Measurements from ENCODE around the gene CAMTA2.

Gene CAMTA2

GRCh38 chr17:4978726-4979125, 8.7 kb downstream of the CAMTA2 start:
- no peaks in the 10 kb centered on the region for H3K4me1 ChIP-seq (ENCODE audit: control insufficient read depth, insufficient read depth, low read depth, low read length)
- H2BK15ac ChIP-seq (ENCODE audit: low read depth, poor library complexity, severe bottlenecking) = no peak overlapping the region
- no peak overlapping the region for H2BK5ac ChIP-seq (ENCODE audit: low read depth, low read length, poor library complexity, severe bottlenecking)
- DNase-seq = no peak
- H3K4ac ChIP-seq (ENCODE audit: low read depth in 1 of 2, low read length in 2 of 2) = no peak overlapping the region
- H3K18ac ChIP-seq (ENCODE audit: low read depth in 1 of 2, low read length in 2 of 2) = no peak overlapping the region
- H4K8ac ChIP-seq (ENCODE audit: low read length) = no peak overlapping the region
- H3K9me3 ChIP-seq (ENCODE audit: control insufficient read depth, low read length) = no peaks in the 10 kb centered on the region
- H2AFZ ChIP-seq (ENCODE audit: low read depth, low read length) = no peak overlapping the region
- H2AK5ac ChIP-seq (ENCODE audit: low read length, severe bottlenecking) = no peak overlapping the region
- H3K14ac ChIP-seq (ENCODE audit: low read length in 2 of 2) = no peak overlapping the region
- peaks cover 9% of the 10 kb centered on the region for H3K79me1 ChIP-seq (replicated peaks; ENCODE audit: low read length, poor library complexity, severe bottlenecking)
- no peak overlapping the region for H3K27ac ChIP-seq (ENCODE audit: low read length, poor library complexity, severe bottlenecking)
- H2BK120ac ChIP-seq (ENCODE audit: low read depth, low read length) = no peak overlapping the region
- peaks cover 58 to 87% of the 10 kb centered on the region in 2 experiments for H3K36me3 ChIP-seq (ENCODE audit: control insufficient read depth in 1 of 2, insufficient read depth in 2 of 2, low read depth in 1 of 2, low read length in 2 of 2)
- no peak overlapping the region for H3K4me3 ChIP-seq (ENCODE audit: insufficient read depth in 1 of 2, low read depth in 1 of 2, low read length in 2 of 2)
- H3K4me2 ChIP-seq (ENCODE audit: low read length, poor library complexity, severe bottlenecking) = no peak overlapping the region
- no peak overlapping the region for H3K23ac ChIP-seq (ENCODE audit: low read length in 2 of 2)
- no peak overlapping the region for H4K91ac ChIP-seq (ENCODE audit: low read length)
- H3K9ac ChIP-seq (ENCODE audit: low read length) = no peak overlapping the region
- no peak overlapping the region for H2BK12ac ChIP-seq (ENCODE audit: low read length in 2 of 2)
- no peaks in the 10 kb centered on the region for H3K27me3 ChIP-seq (ENCODE audit: control insufficient read depth in 1 of 2, insufficient read depth in 1 of 2, low read length in 2 of 2)

- Histone ChIP-seq H3K18ac (ENCODE audit: low read depth in 1 of 2, low read length in 2 of 2) (no peak overlapping the region), H3K9me3 (ENCODE audit: control insufficient read depth, low read length) (no peaks in the 10 kb centered on the region), H3K14ac (ENCODE audit: low read length in 2 of 2) (no peak overlapping the region), H2BK5ac (ENCODE audit: low read depth, low read length, poor library complexity, severe bottlenecking) (no peak overlapping the region), H3K27ac (ENCODE audit: low read length, poor library complexity, severe bottlenecking) (no peak overlapping the region), H3K4me3 (ENCODE audit: insufficient read depth in 1 of 2, low read depth in 1 of 2, low read length in 2 of 2) (no peak overlapping the region), H2BK12ac (ENCODE audit: low read length in 2 of 2) (no peak overlapping the region), H3K4ac (ENCODE audit: low read depth in 1 of 2, low read length in 2 of 2) (no peak overlapping the region), H4K8ac (ENCODE audit: low read length) (no peak overlapping the region), H3K27me3 (ENCODE audit: control insufficient read depth in 1 of 2, insufficient read depth in 1 of 2, low read length in 2 of 2) (no peaks in the 10 kb centered on the region), H3K4me1 (ENCODE audit: control insufficient read depth, insufficient read depth, low read depth, low read length) (peaks cover 15% of the 10 kb centered on the region), H2BK120ac (ENCODE audit: low read depth, low read length) (no peak overlapping the region), H2BK15ac (ENCODE audit: low read depth, poor library complexity, severe bottlenecking) (no peak overlapping the region), H3K79me1 (replicated peaks; ENCODE audit: low read length, poor library complexity, severe bottlenecking) (peaks cover 22% of the 10 kb centered on the region), H3K9ac (ENCODE audit: low read length) (no peak overlapping the region), H2AK5ac (ENCODE audit: low read length, severe bottlenecking) (no peak overlapping the region), H3K23ac (ENCODE audit: low read length in 2 of 2) (no peak overlapping the region), H3K4me2 (ENCODE audit: low read length, poor library complexity, severe bottlenecking) (no peak overlapping the region), H4K91ac (ENCODE audit: low read length) (no peak overlapping the region), H3K36me3 (ENCODE audit: control insufficient read depth in 1 of 2, insufficient read depth in 2 of 2, low read depth in 1 of 2, low read length in 2 of 2) (peaks cover 58 to 91% of the 10 kb centered on the region in 2 experiments), H2AFZ (ENCODE audit: low read depth, low read length) (no peak overlapping the region)
- 97% methylated on average over 6 of the region's 9 CpGs for WGBS
- DNase-seq = no peak
Measured at GRCh38 chr17:4974115-4974670, 13.3 kb downstream of the CAMTA2 start.

GRCh38 chr17:4973256-4974114, 14.0 kb downstream of the CAMTA2 start:
- Histone ChIP-seq H3K36me3 (ENCODE audit: control insufficient read depth in 1 of 2, insufficient read depth in 2 of 2, low read depth in 1 of 2, low read length in 2 of 2) (peaks cover 55 to 85% of the 10 kb centered on the region in 2 experiments), H3K4me2 (ENCODE audit: low read length, poor library complexity, severe bottlenecking) (no peak overlapping the region), H2AK5ac (ENCODE audit: low read length, severe bottlenecking) (no peak overlapping the region), H3K23ac (ENCODE audit: low read length in 2 of 2) (no peak overlapping the region), H4K8ac (ENCODE audit: low read length) (no peak overlapping the region), H3K9ac (ENCODE audit: low read length) (no peak overlapping the region), H2AFZ (ENCODE audit: low read depth, low read length) (no peak overlapping the region), H4K91ac (ENCODE audit: low read length) (peak overlapping the region; percentile 36), H3K27ac (ENCODE audit: low read length, poor library complexity, severe bottlenecking) (no peak overlapping the region), H3K14ac (ENCODE audit: low read length in 2 of 2) (no peak overlapping the region), H2BK12ac (ENCODE audit: low read length in 2 of 2) (no peak overlapping the region), H2BK15ac (ENCODE audit: low read depth, poor library complexity, severe bottlenecking) (no peak overlapping the region), H3K9me3 (ENCODE audit: control insufficient read depth, low read length) (no peaks in the 10 kb centered on the region), H3K79me1 (replicated peaks; ENCODE audit: low read length, poor library complexity, severe bottlenecking) (peaks cover 22% of the 10 kb centered on the region), H3K4me3 (ENCODE audit: insufficient read depth in 1 of 2, low read depth in 1 of 2, low read length in 2 of 2) (no peak overlapping the region), H3K4me1 (ENCODE audit: control insufficient read depth, insufficient read depth, low read depth, low read length) (peaks cover 21% of the 10 kb centered on the region), H2BK120ac (ENCODE audit: low read depth, low read length) (no peak overlapping the region), H3K4ac (ENCODE audit: low read depth in 1 of 2, low read length in 2 of 2) (no peak overlapping the region), H3K27me3 (ENCODE audit: control insufficient read depth in 1 of 2, insufficient read depth in 1 of 2, low read length in 2 of 2) (no peaks in the 10 kb centered on the region), H3K18ac (ENCODE audit: low read depth in 1 of 2, low read length in 2 of 2) (no peak overlapping the region), H2BK5ac (ENCODE audit: low read depth, low read length, poor library complexity, severe bottlenecking) (no peak overlapping the region)
- DNase-seq = no peak
- WGBS = 95% methylated on average over 9 of the region's 10 CpGs

GRCh38 chr17:4972752-4973151, 14.7 kb downstream of the CAMTA2 start:
- no peak overlapping the region for H4K8ac ChIP-seq (ENCODE audit: low read length)
- H2BK12ac ChIP-seq (ENCODE audit: low read length in 2 of 2) = no peak overlapping the region
- H3K36me3 ChIP-seq (ENCODE audit: control insufficient read depth in 1 of 2, insufficient read depth in 2 of 2, low read depth in 1 of 2, low read length in 2 of 2) = peaks cover 49 to 78% of the 10 kb centered on the region in 2 experiments
- H4K91ac ChIP-seq (ENCODE audit: low read length) = no peak overlapping the region
- no peak overlapping the region for H2AFZ ChIP-seq (ENCODE audit: low read depth, low read length)
- H3K14ac ChIP-seq (ENCODE audit: low read length in 2 of 2) = no peak overlapping the region
- no peak overlapping the region for H3K18ac ChIP-seq (ENCODE audit: low read depth in 1 of 2, low read length in 2 of 2)
- no peak overlapping the region for H3K23ac ChIP-seq (ENCODE audit: low read length in 2 of 2)
- H3K4me3 ChIP-seq (ENCODE audit: insufficient read depth in 1 of 2, low read depth in 1 of 2, low read length in 2 of 2) = no peak overlapping the region
- H3K9ac ChIP-seq (ENCODE audit: low read length) = peak overlapping the region; percentile 37
- no peak overlapping the region for H2BK5ac ChIP-seq (ENCODE audit: low read depth, low read length, poor library complexity, severe bottlenecking)
- no peak overlapping the region for H2AK5ac ChIP-seq (ENCODE audit: low read length, severe bottlenecking)
- DNase-seq = no peak
- H3K9me3 ChIP-seq (ENCODE audit: control insufficient read depth, low read length) = no peaks in the 10 kb centered on the region
- H2BK120ac ChIP-seq (ENCODE audit: low read depth, low read length) = no peak overlapping the region
- H3K4me1 ChIP-seq (ENCODE audit: control insufficient read depth, insufficient read depth, low read depth, low read length) = peaks cover 26% of the 10 kb centered on the region
- H3K27me3 ChIP-seq (ENCODE audit: control insufficient read depth in 1 of 2, insufficient read depth in 1 of 2, low read length in 2 of 2) = no peaks in the 10 kb centered on the region
- 87% methylated on average over 12 of the region's 12 CpGs for WGBS
- H3K4me2 ChIP-seq (ENCODE audit: low read length, poor library complexity, severe bottlenecking) = no peak overlapping the region
- H2BK15ac ChIP-seq (ENCODE audit: low read depth, poor library complexity, severe bottlenecking) = no peak overlapping the region
- no peak overlapping the region for H3K27ac ChIP-seq (ENCODE audit: low read length, poor library complexity, severe bottlenecking)
- H3K4ac ChIP-seq (ENCODE audit: low read depth in 1 of 2, low read length in 2 of 2) = no peak overlapping the region
- peaks cover 22% of the 10 kb centered on the region for H3K79me1 ChIP-seq (replicated peaks; ENCODE audit: low read length, poor library complexity, severe bottlenecking)

Data from mesenchymal stem cell (in vitro differentiated cells and primary cell).